NB4 (cell line): ENCODE measurements around the gene ABCC3.

Experiments used
- MYC ChIP-seq: IDR thresholded peaks from 2 replicates; pipeline ENCODE4 v1.6.1; 2011; ENCODE audit warnings: low read depth, low read length
- POLR2A ChIP-seq: IDR thresholded peaks from 2 replicates; pipeline ENCODE4 v1.6.1; 2011; ENCODE audit warnings: mild to moderate bottlenecking; ENCODE audit not compliant: insufficient read length; ENCODE audit errors: extremely low read depth
- TF ChIP-seq, protein P1 (sequence below): IDR thresholded peaks from one replicate; pipeline ENCODE4 v1.5.1; 2012; ENCODE audit warnings: low read depth, low read length

DNA sequence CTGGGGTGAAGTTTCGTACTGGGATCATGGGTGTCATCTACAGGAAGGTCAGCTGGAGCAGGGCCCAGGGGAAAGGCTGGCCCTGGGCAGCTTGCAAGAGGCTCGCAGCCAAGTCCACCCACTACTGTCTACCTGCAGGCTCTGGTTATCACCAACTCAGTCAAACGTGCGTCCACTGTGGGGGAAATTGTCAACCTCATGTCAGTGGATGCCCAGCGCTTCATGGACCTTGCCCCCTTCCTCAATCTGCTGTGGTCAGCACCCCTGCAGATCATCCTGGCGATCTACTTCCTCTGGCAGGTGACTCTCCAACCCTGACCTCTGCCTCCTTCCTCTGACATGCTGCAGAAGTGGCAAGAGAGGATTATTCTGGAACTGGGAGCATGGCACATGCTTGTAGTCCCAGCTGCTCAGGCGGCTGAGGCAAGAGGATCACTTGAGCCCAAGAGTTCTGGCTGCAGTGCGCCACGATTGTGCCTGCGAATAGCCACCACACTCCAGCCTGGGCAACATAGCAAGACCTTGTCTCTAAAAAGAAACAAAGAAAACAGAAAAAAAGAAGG lies 29.2 kb downstream of the ABCC3 start:
- TF ChIP-seq, protein P1, sequence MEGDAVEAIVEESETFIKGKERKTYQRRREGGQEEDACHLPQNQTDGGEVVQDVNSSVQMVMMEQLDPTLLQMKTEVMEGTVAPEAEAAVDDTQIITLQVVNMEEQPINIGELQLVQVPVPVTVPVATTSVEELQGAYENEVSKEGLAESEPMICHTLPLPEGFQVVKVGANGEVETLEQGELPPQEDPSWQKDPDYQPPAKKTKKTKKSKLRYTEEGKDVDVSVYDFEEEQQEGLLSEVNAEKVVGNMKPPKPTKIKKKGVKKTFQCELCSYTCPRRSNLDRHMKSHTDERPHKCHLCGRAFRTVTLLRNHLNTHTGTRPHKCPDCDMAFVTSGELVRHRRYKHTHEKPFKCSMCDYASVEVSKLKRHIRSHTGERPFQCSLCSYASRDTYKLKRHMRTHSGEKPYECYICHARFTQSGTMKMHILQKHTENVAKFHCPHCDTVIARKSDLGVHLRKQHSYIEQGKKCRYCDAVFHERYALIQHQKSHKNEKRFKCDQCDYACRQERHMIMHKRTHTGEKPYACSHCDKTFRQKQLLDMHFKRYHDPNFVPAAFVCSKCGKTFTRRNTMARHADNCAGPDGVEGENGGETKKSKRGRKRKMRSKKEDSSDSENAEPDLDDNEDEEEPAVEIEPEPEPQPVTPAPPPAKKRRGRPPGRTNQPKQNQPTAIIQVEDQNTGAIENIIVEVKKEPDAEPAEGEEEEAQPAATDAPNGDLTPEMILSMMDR: no peak
- no peak for TF ChIP-seq MYC
- no peak for TF ChIP-seq POLR2A
